GM12872 (cell line): ENCODE results near the gene SEZ6L2.

Source experiments
- CTCF ChIP-seq: IDR thresholded peaks from 3 replicates; pipeline ENCODE4 v1.5.1; 2011; ENCODE audit warnings: low read depth, mild to moderate bottlenecking, low read length, moderate library complexity; ENCODE audit not compliant: insufficient read depth

Gene SEZ6L2

DNA sequence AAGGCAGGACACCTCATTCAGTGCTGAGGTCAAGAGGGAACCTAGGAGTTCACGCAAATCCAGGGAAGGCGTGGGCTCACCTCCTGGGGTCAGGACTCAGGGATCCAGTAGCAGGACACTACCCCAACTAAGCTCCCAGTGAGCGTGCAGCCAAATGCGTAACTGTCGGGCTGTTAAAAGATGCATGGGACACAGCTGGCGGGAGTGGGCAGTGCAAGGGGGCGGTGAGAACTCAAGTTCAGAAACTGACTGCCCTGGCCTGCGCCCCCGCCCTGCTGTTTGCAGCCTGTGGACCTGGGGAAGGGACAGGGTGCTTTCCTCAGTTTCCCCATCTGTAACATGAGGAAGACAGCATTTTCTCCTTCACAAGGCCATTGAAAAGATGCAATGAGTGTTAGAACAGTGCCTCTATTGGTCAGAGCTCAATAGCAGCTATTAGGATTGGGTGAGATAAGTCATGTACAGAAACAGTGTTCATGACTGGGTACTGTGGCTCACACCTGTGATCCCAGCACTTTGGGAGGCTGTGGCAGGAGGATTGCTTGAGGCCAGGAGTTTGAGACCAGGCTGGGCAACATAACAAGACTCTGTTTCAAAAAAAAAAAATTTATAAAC lies 56.5 kb downstream of the SEZ6L2 start:
- TF ChIP-seq CTCF = 0 out of 3 replicates have a peak, but pooled peaks have one; percentile 16

DNA sequence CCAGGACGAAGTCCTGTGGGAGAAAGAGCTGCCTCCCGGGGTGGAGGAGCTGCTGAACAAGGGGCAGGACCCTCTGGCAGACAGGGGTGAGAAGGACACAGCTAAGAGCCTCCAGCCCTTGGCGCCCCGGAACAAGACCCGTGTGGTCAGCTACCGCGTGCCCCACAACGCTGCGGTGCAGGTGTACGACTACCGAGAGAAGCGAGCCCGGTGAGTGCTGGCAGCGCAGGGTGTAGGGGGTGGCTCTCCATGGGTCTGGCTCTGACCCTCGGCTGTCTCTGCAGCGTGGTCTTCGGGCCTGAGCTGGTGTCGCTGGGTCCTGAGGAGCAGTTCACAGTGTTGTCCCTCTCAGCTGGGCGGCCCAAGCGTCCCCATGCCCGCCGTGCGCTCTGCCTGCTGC lies 57.7 kb downstream of the SEZ6L2 start:
- TF ChIP-seq CTCF = no peak

DNA sequence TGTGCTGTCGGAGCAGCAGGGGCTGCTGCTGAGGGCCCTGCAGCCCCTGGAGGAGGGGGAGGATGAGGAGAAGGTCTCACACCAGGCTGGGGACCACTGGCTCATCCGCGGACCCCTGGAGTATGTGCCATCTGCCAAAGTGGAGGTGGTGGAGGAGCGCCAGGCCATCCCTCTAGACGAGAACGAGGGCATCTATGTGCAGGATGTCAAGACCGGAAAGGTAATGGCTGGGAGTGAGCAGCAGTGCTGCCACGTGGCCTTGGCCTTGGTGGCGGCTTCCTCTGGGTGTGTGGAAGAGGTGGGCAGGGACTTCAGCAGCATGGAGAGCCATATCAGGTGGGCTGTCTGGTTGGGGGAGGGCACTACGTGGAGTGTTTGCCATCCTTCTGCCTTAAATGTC lies 59.1 kb downstream of the SEZ6L2 start:
- TF ChIP-seq CTCF = no peak

DNA sequence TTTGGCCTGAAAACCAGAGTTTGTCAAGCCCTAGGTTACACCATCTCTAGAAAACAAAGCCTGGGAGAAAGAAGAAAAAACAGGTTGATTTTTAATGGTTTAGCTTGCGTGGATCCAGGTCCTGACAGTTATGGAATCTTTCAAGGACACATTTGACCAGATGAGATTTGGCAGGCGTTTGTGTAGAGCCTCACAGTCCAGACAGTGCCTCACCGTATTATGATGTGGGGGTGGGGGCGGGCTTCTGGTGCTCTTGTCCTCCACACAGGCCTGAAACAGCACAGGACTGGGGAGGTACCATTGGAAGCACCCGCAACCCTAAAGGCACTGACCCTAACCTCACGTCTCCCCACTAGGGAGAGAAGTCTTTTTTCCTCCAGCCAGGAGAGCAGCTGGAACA lies 59.5 kb downstream of the SEZ6L2 start:
- TF ChIP-seq CTCF = no peak

DNA sequence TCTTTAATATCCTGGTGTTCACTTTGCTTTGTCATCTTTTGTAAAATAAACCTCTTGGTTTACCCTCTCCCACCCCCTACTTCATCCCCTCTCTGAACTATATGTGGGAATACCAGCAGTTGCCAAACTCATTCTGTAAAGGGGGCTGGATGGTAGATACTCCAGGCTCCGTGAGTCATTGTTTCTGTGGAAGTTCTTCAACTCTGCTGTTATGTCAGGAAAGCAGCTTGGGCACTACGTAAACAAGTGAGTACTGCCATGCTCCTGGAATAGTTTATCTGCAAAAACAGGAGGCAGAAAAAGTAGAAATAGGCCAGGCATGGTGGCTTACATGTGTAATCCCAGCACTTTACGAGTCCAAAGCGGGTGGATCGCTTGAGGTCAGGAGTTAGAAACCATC lies 61.5 kb downstream of the SEZ6L2 start:
- TF ChIP-seq CTCF = no peak

GRCh38 chr16:29836623-29837022 lies 62.7 kb downstream of the SEZ6L2 start:
- TF ChIP-seq CTCF = no peak

- no peak for TF ChIP-seq CTCF
These were observed 63.4 kb downstream of the SEZ6L2 start for GRCh38 chr16:29835926-29836325.
